WERI-Rb-1 (cell line): ENCODE data around the gene MINK1.

Experiments
- DNase-seq: peaks from one replicate; pipeline ENCODE4 v3.0.0-alpha.2; 2020
- H3K27ac ChIP-seq: fragments of 250-450 bp; sonication (Bioruptor Pico); 2 replicates; pipeline ENCODE4 v1.5.1; 2020; ENCODE audit warnings: mild to moderate bottlenecking, moderate library complexity
- H3K27me3 ChIP-seq: fragments of 250-450 bp; sonication (Bioruptor Pico); 2 replicates; pipeline ENCODE4 v1.5.1; 2021; ENCODE audit warnings: mild to moderate bottlenecking, low read depth, moderate library complexity; ENCODE audit not compliant: insufficient read depth, severe bottlenecking
- H3K36me3 ChIP-seq: fragments of 250-450 bp; sonication (Bioruptor Pico); 2 replicates; pipeline ENCODE4 v1.5.1; 2020; ENCODE audit warnings: mild to moderate bottlenecking, moderate library complexity
- H3K4me3 ChIP-seq: 2 replicates; pipeline ENCODE4 v1.5.1; 2011; ENCODE audit warnings: low read depth, mild to moderate bottlenecking, control low read depth, low read length
- H3K9me3 ChIP-seq: fragments of 250-450 bp; sonication (Bioruptor Pico); 2 replicates; pipeline ENCODE4 v1.5.1; 2021; ENCODE audit warnings: mild to moderate bottlenecking, moderate library complexity; ENCODE audit not compliant: severe bottlenecking
- CTCF ChIP-seq: IDR thresholded peaks from 2 replicates; pipeline ENCODE4 v1.5.1; 2011; ENCODE audit warnings: low read depth, mild to moderate bottlenecking, control low read depth, inconsistent platforms, low read length

Gene MINK1

DNA sequence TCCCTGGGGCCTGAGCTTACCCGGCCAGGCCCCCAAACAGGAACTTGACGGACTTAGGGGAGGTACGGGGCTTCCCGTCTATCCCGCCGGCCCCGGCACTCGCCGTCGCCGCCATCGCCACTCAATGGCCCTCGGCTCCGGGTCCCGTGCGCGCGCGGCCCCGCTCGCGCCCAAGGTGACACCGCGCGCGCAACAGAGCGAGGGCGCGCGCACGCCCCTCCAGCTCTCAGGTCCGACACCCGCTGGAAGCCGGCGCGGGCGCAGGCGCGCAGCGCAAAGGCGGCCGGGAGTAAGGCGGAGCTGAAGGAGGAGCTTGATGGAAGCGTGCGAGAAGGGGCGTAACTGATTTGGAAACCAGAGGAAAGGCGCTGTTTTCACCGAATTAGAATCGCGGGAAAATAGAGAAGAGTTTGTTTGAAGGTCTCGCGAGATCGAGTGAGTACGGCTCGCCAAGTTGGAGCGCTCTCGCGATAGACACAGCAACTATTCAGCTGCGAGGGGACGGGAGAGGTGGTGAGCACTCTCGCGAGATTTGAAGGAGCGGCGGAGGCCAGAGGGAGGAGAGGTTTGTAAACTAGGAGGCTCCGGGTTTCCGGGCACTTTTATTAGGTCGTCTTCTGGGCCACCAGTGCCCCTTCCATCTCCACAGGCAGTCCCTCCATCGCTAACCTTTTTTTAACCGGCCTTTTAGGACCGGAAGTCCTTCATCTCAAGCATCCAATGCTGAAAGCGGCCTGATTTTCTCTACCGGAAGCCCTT, 106.8 kb downstream of the MINK1 start, which contains the start of the genes RNF167 and SLC25A11:
TSS of gene RNF167 (plus strand) at position 473 of the 759 bp plus-strand sequence. CDS start 642 bp downstream, outside the sequence.
TSS of gene SLC25A11 (minus strand) at position 251 of the 759 bp plus-strand sequence. CDS start at position 115, 136 bp downstream.
- H3K36me3 ChIP-seq = peaks cover 52% of the 10 kb centered on the region
- H3K27me3 ChIP-seq = no peaks in the 10 kb centered on the region
- no peak for TF ChIP-seq CTCF
- peak within 1 kb of the TSS; percentile 95 for H3K4me3 ChIP-seq
- H3K9me3 ChIP-seq = no peaks in the 10 kb centered on the region
- peak; percentile 92 for DNase-seq
- peak within 1 kb of the TSS; percentile 97 for H3K27ac ChIP-seq

DNA sequence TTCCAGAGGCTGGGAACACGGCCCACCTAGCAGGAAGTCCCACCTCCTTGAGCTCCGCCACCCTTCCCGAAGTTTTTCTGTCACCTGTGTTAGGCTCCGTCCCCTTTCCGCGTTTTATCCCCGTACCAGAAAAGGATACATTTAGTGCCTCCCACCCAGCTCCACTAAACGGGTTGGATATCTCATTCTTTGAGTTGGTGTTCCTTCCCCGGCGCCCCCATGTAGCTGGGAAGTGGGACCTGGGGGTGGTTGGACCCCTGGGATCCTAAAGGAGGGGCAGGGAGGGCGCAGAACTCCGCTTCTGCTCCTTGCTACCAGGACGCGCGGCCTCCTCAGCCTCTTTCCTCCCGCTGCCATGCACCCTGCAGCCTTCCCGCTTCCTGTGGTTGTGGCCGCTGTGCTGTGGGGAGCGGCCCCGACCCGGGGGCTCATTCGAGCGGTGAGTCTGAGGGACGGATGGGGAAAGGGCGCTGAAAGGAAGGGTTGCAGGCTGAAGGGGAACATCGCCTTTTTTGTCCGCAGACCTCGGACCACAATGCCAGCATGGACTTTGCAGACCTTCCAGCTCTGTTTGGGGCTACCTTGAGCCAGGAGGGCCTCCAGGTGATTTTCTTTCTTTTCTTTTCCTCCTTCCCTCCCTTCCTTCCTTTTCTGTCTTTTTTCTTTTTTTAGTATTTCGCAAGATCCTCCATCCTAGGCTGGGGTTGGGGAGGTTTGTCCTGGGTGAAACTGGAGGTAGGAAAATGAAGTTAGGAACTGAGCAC, 107.6 kb downstream of the MINK1 start:
- peak; percentile 83 for DNase-seq
- H3K4me3 ChIP-seq = peak overlapping the region; percentile 95
- no peak for TF ChIP-seq CTCF
- peak overlapping the region; percentile 97 for H3K27ac ChIP-seq
- no peaks in the 10 kb centered on the region for H3K27me3 ChIP-seq
- peaks cover 60% of the 10 kb centered on the region for H3K36me3 ChIP-seq
- no peaks in the 10 kb centered on the region for H3K9me3 ChIP-seq

DNA sequence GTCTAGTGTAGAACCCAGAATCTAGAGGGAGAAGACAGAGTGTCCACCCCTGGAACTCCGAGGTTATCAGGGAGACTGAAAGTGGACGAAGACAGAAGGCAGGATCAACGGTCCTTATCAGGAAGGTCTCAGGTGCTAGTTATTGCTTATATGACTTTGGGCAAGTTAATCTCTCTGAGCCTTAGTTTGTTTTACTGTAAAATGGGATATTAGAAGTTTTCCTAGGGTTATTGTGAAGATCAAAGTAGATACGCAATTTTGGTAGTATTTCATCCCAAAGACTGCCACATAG, 108.1 kb downstream of the MINK1 start:
- Histone ChIP-seq H3K36me3 (peaks cover 65% of the 10 kb centered on the region), H3K9me3 (no peaks in the 10 kb centered on the region), H3K27ac (peak overlapping the region; percentile 97), H3K4me3 (peak overlapping the region; percentile 95), H3K27me3 (no peaks in the 10 kb centered on the region)
- no peak for TF ChIP-seq CTCF
- no peak for DNase-seq

GRCh38 chr17:4942760-4943508, 109.8 kb downstream of the MINK1 start:
- no peak for DNase-seq
- no peak for TF ChIP-seq CTCF
- H3K27me3 ChIP-seq = no peaks in the 10 kb centered on the region
- peaks cover 70% of the 10 kb centered on the region for H3K36me3 ChIP-seq
- no peaks in the 10 kb centered on the region for H3K9me3 ChIP-seq
- H3K4me3 ChIP-seq = no peak overlapping the region
- no peak overlapping the region for H3K27ac ChIP-seq

- Histone ChIP-seq H3K27ac (no peak overlapping the region), H3K36me3 (peaks cover 65% of the 10 kb centered on the region), H3K9me3 (no peaks in the 10 kb centered on the region), H3K27me3 (no peaks in the 10 kb centered on the region), H3K4me3 (no peak overlapping the region)
- TF ChIP-seq CTCF = no peak
- DNase-seq = no peak
Observed at GRCh38 chr17:4944163-4944553, 111.0 kb downstream of the MINK1 start.
